Activated gamma-delta T cell (primary cell): Measurements from ENCODE around the gene KIFC3.
"Not testable (repeated sequence)": the region's sequence is repeated elsewhere in the genome, so short reads cannot be mapped to it uniquely, and the experiment has no call there.

Experiments used
- DNase-seq: peaks from one replicate; lab custom pipeline; 2025; lab: John Stamatoyannopoulos, UW

KIFC3 gene

GRCh38 chr16:57739756-57740422 lies 62.4 kb downstream of the KIFC3 start:
- no peak for DNase-seq

- DNase-seq: no peak
Measured at GRCh38 chr16:57738844-57739243, 63.4 kb downstream of the KIFC3 start.

GRCh38 chr16:57736419-57737351 lies 65.6 kb downstream of the KIFC3 start:
- no peak for DNase-seq

- DNase-seq: no peak
Measured at GRCh38 chr16:57735755-57736418, 66.4 kb downstream of the KIFC3 start, which contains the start of gene KATNB1. Gene KATNB1 (plus strand): TSS chr16:57735770. CDS start chr16:57737244, 1,474 bp downstream.

GRCh38 chr16:57734925-57735754 lies 67.2 kb downstream of the KIFC3 start:
- peak; percentile 92 for DNase-seq

GRCh38 chr16:57734308-57734924 lies 67.9 kb downstream of the KIFC3 start:
- no peak for DNase-seq

- no peak for DNase-seq
Measured at GRCh38 chr16:57732714-57733113, 69.6 kb downstream of the KIFC3 start.

- DNase-seq: no peak
Measured at GRCh38 chr16:57732037-57732436, 70.3 kb downstream of the KIFC3 start.

GRCh38 chr16:57730771-57731730 lies 71.2 kb downstream of the KIFC3 start:
- DNase-seq: no peak

- DNase-seq: not testable (repeated sequence)
Measured at GRCh38 chr16:57729852-57730251, 72.4 kb downstream of the KIFC3 start.

- DNase-seq: no peak
Measured at GRCh38 chr16:57729182-57729484, 73.2 kb downstream of the KIFC3 start.

GRCh38 chr16:57728336-57729181 lies 73.7 kb downstream of the KIFC3 start:
- DNase-seq: no peak

GRCh38 chr16:57727610-57728009 lies 74.7 kb downstream of the KIFC3 start:
- no peak for DNase-seq

- DNase-seq: no peak
Measured at GRCh38 chr16:57726433-57726947, 75.8 kb downstream of the KIFC3 start.

GRCh38 chr16:57725976-57726375 lies 76.3 kb downstream of the KIFC3 start:
- DNase-seq: no peak

GRCh38 chr16:57725554-57725953 lies 76.7 kb downstream of the KIFC3 start:
- no peak for DNase-seq

- DNase-seq: no peak
Measured at GRCh38 chr16:57725151-57725550, 77.1 kb downstream of the KIFC3 start.

- no peak for DNase-seq
Measured at GRCh38 chr16:57724531-57724930, 77.8 kb downstream of the KIFC3 start.

- DNase-seq: no peak
Measured at GRCh38 chr16:57723170-57723569, 79.1 kb downstream of the KIFC3 start.
